Omental fat pad (tissue), 4 donors: ENCODE results near the gene ITGAD. TPM values are rescaled to one million over a fixed set of nuclear protein-coding genes. Genes with fewer than 3 reads are reported as not detected.
A peak's percentile ranks its signal among the peaks of the same experiment; 100 is the strongest.

Experiments used
- ATAC-seq: fragments of 150-250 bp; one replicate; pipeline ENCODE4 v1.9.1; 2016; ENCODE audit warnings: mild to moderate bottlenecking, moderate library complexity; ENCODE audit not compliant: low FRiP score
- DNase-seq: peaks from one replicate; pipeline ENCODE4 v3.0.0-alpha.2; 2019; ENCODE audit warnings: low spot score
- CTCF ChIP-seq, 3 donors: fragments of 450-650 bp; IDR thresholded peaks; one replicate each; pipeline ENCODE4 v1.5.1; 2016 to 2017; ENCODE audit warnings: antibody characterized with exemption in 3 of 3, mild to moderate bottlenecking in 3 of 3, moderate library complexity in 2 of 3
- total RNA-seq, 4 donors: library from RNA; depleted of rRNA; stranded (reverse); fragments of >200 nt; gene quantifications; one replicate each; pipeline ENCODE4 v1.1.0, GENCODE V29; 2016

Gene ITGAD
- total RNA-seq, 4 donors from 2014 or later = 0.28 to 0.47 (median 0.36) TPM; not detected in 1

GRCh38 chr16:31361201-31362110 is 31.7 kb upstream of the ITGAD start:
- DNase-seq (no peak), ATAC-seq (no peak)
- no peak for TF ChIP-seq CTCF (IDR thresholded peaks at IDR 0.05)

GRCh38 chr16:31362476-31363405 is 30.4 kb upstream of the ITGAD start:
- peak; percentile 5 for DNase-seq
- no peak for TF ChIP-seq CTCF (IDR thresholded peaks at IDR 0.05)
- no peak for ATAC-seq

- no peak for TF ChIP-seq CTCF (IDR thresholded peaks at IDR 0.05)
- peak; percentile 11 for DNase-seq
- no peak for ATAC-seq
These were observed 29.4 kb upstream of the ITGAD start for GRCh38 chr16:31363721-31364120.

GRCh38 chr16:31364421-31364820 is 28.7 kb upstream of the ITGAD start:
- no peak for DNase-seq
- ATAC-seq = no peak
- no peak for TF ChIP-seq CTCF (IDR thresholded peaks at IDR 0.05)

- peak; percentile 7 for DNase-seq
- TF ChIP-seq CTCF (IDR thresholded peaks at IDR 0.05) = no peak
- ATAC-seq = no peak
These were observed 27.8 kb upstream of the ITGAD start for GRCh38 chr16:31365131-31365865.

- ATAC-seq (no peak), DNase-seq (no peak)
- TF ChIP-seq CTCF (IDR thresholded peaks at IDR 0.05) = no peak
These were observed 25.3 kb upstream of the ITGAD start for GRCh38 chr16:31367853-31368252.
